ENCODE results near the gene MRPL52. TPM values are rescaled to one million over a fixed set of nuclear protein-coding genes. Genes with fewer than 3 reads are reported as not detected.
"Not testable (repeated sequence)": the region's sequence is repeated elsewhere in the genome, so short reads cannot be mapped to it uniquely, and the experiment has no call there.

The MRPL52 gene
- 189 and 194 TPM in 2 replicates for total RNA-seq

- peak within 1 kb of the TSS; percentile 98 for H3K4me3 Mint-ChIP-seq
- H3K36me3 Mint-ChIP-seq (ENCODE audit: low read depth), result peaks cover 33% of the 10 kb centered on the region
- peak; percentile 96 for DNase-seq
- peaks cover 19% of the 10 kb centered on the region for H3K4me1 Mint-ChIP-seq
- no peaks in the 10 kb centered on the region for H3K27me3 Mint-ChIP-seq
- H3K27ac Mint-ChIP-seq, result peak within 1 kb of the TSS; percentile 95
- intact Hi-C loops (cut with micrococcal nuclease), result loop anchor here (1.0 to 2.0 kb wide), 4 partner anchors 41 to 260 kb away; partner anchors contain the start of genes LRP10, OXA1L and RBM23
- H3K9me3 Mint-ChIP-seq, result peaks cover 5% of the 10 kb centered on the region
Measured at GRCh38 chr14:22829661-22830442, at the start of gene MRPL52. MRPL52 (plus strand) TSS chr14:22829887; CDS start chr14:22829913, 26 bp downstream.

DNA sequence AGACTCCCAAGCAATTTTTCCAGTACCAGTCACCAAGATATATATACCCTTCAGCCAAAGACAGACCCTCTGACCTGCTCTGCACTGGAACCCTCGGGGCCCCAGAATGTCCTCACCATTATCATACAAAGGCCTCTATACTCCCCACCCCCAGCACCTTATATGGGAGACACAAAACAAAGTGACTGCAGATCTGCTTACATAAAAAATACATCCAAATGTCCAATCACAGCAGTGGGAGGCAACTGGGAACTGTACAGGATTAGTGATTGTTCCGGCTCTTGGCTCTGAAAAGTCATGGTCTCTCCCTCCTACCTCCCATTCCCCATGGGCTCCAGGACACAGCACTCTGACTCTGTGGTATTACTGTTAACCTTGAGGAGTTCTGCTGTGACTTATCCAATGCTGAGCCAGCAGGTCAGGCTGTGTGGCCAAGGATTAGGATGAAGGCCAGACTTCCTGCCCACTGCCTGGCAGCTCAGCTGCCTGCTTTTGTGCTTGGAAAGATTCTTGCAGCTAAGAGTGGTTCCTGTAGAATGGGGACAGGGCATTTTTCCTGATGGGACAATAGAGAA, 49.5 kb upstream of the MRPL52 start:
- no peaks in the 10 kb centered on the region for H3K9me3 Mint-ChIP-seq

GRCh38 chr14:22780941-22781300, 48.8 kb upstream of the MRPL52 start:
- Mint-ChIP-seq H3K4me3 (no peak overlapping the region), H3K36me3 (ENCODE audit: low read depth) (no peaks in the 10 kb centered on the region), H3K9me3 (no peaks in the 10 kb centered on the region), H3K27me3 (no peaks in the 10 kb centered on the region), H3K4me1 (no peaks in the 10 kb centered on the region), H3K27ac (no peak overlapping the region)
- DNase-seq, result no peak
- intact Hi-C loops (cut with micrococcal nuclease), result no loop called here

More for the DNA sequence above, 49.5 kb upstream of the MRPL52 start:
- no peak overlapping the region for H3K4me3 Mint-ChIP-seq
- no peaks in the 10 kb centered on the region for H3K4me1 Mint-ChIP-seq
- intact Hi-C loops (cut with micrococcal nuclease), result no loop called here
- H3K36me3 Mint-ChIP-seq (ENCODE audit: low read depth), result peaks cover 3% of the 10 kb centered on the region
- H3K27me3 Mint-ChIP-seq, result no peaks in the 10 kb centered on the region
- DNase-seq, result no peak
- H3K27ac Mint-ChIP-seq, result no peak overlapping the region

GRCh38 chr14:22781301-22781991, 48.2 kb upstream of the MRPL52 start:
- Mint-ChIP-seq H3K36me3 (ENCODE audit: low read depth) (no peaks in the 10 kb centered on the region), H3K4me1 (no peaks in the 10 kb centered on the region), H3K9me3 (no peaks in the 10 kb centered on the region), H3K27ac (no peak overlapping the region), H3K27me3 (no peaks in the 10 kb centered on the region), H3K4me3 (no peak overlapping the region)
- intact Hi-C loops (cut with micrococcal nuclease), result no loop called here
- no peak for DNase-seq

DNA sequence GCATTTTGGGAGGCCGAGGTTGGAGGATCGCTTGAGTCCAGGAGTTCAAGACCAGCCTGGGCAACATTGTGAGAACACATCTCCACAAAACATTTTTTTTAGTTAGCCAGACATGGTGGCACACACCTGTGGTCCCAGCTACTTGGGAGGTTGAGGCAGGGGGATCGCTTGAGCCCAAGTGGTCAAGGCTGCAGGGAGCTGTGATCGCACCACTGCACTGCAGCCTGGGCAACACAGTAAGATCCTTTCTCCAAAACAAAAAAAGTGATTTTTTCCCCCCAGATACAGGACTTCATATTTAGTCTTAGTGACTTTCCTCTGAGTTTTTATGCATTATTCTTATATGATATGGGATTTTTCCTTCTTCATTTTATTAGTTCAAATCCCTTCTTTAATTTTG, 43.0 kb upstream of the MRPL52 start:
- no peak overlapping the region for H3K27ac Mint-ChIP-seq
- intact Hi-C loops (cut with micrococcal nuclease), result no loop called here
- no peak overlapping the region for H3K4me3 Mint-ChIP-seq
- DNase-seq, result no peak
- no peaks in the 10 kb centered on the region for H3K27me3 Mint-ChIP-seq
- no peaks in the 10 kb centered on the region for H3K9me3 Mint-ChIP-seq
- peaks cover 2% of the 10 kb centered on the region for H3K4me1 Mint-ChIP-seq
- no peaks in the 10 kb centered on the region for H3K36me3 Mint-ChIP-seq (ENCODE audit: low read depth)

DNA sequence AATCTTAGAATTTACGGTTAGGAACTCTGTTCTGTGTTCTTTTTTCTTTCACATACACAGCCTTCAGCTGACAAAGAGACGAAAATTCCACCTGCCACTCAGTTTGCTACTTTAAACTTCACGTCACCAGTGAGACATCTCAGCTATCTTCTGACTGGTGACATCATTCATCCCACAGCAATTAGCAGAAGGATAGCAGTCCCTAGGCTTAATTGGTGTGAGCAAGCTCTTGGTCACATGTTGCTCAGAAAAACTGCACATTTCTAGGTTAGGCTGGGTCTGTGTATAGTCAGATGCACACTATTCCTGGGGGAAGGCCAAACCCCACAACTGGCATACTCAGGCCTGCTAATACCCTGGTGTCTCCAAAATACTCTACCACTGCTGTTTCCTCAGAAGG, 38.4 kb upstream of the MRPL52 start:
- Mint-ChIP-seq H3K27me3 (peaks cover 5% of the 10 kb centered on the region), H3K27ac (no peak overlapping the region), H3K4me1 (peaks cover 2% of the 10 kb centered on the region), H3K9me3 (no peaks in the 10 kb centered on the region), H3K4me3 (no peak overlapping the region), H3K36me3 (ENCODE audit: low read depth) (no peaks in the 10 kb centered on the region)
- DNase-seq, result no peak
- intact Hi-C loops (cut with micrococcal nuclease), result no loop called here

DNA sequence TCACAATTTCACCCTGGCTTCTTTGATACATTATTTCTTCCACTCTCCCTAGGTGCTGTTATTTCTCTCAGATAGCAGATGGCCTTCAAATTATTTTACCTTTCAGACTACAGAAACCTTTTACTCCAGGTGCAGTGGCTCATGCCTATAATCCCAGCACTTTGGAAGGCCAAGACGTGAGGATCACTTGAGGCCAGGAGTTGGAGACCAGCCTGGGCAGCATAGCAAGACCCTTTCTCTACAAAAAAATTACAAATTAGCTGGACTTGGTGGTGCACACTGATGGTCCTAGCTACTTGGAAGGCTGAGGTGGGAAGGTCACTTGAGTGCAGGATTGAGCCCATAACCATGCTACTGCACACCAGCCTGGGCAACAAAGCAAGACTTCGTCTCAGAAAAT, 37.5 kb upstream of the MRPL52 start:
- Mint-ChIP-seq H3K36me3 (ENCODE audit: low read depth) (no peaks in the 10 kb centered on the region), H3K27me3 (peaks cover 10% of the 10 kb centered on the region), H3K9me3 (no peaks in the 10 kb centered on the region), H3K4me1 (peaks cover 2% of the 10 kb centered on the region), H3K27ac (no peak overlapping the region), H3K4me3 (no peak overlapping the region)
- intact Hi-C loops (cut with micrococcal nuclease), result no loop called here
- no peak for DNase-seq

- intact Hi-C loops (cut with micrococcal nuclease), result not testable (repeated sequence)
Measured at GRCh38 chr14:22793550-22793949, 36.1 kb upstream of the MRPL52 start.

GRCh38 chr14:22793976-22794375, 35.7 kb upstream of the MRPL52 start:
- no peak for DNase-seq
- peaks cover 19% of the 10 kb centered on the region for H3K27me3 Mint-ChIP-seq
- intact Hi-C loops (cut with micrococcal nuclease), result no loop called here
- no peak overlapping the region for H3K4me3 Mint-ChIP-seq
- no peaks in the 10 kb centered on the region for H3K36me3 Mint-ChIP-seq (ENCODE audit: low read depth)
- H3K4me1 Mint-ChIP-seq, result peaks cover 2% of the 10 kb centered on the region
- no peaks in the 10 kb centered on the region for H3K9me3 Mint-ChIP-seq
- H3K27ac Mint-ChIP-seq, result no peak overlapping the region

More at GRCh38 chr14:22793550-22793949, 36.1 kb upstream of the MRPL52 start:
- not testable (repeated sequence) for H3K4me1 Mint-ChIP-seq; H3K9me3 Mint-ChIP-seq; H3K27ac Mint-ChIP-seq; H3K4me3 Mint-ChIP-seq; H3K36me3 Mint-ChIP-seq (ENCODE audit: low read depth); DNase-seq
- peaks cover 15% of the 10 kb centered on the region for H3K27me3 Mint-ChIP-seq

DNA sequence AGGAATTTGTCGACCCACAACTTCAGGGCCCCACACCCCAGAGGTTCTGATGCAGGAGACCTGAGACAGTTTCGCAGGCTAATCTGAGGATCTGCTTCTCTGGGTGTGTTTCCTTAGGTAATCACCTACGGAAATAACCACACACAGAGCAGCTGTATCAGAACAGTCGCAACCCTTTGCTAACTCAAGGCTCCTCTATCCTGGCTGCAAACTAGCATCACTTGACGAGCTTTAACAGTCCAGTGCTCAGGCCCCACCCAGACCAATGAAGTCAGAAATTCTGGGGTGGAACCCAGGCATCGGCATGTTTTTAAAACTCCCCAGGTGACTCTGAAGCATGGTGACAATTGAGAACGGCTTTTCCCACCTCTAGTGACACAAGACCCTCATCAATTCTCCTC, 35.1 kb upstream of the MRPL52 start:
- no peaks in the 10 kb centered on the region for H3K9me3 Mint-ChIP-seq
- no peak for DNase-seq
- H3K27ac Mint-ChIP-seq, result no peak overlapping the region
- intact Hi-C loops (cut with micrococcal nuclease), result no loop called here
- no peak overlapping the region for H3K4me3 Mint-ChIP-seq
- no peaks in the 10 kb centered on the region for H3K36me3 Mint-ChIP-seq (ENCODE audit: low read depth)
- H3K27me3 Mint-ChIP-seq, result peaks cover 22% of the 10 kb centered on the region
- peaks cover 2% of the 10 kb centered on the region for H3K4me1 Mint-ChIP-seq

DNA sequence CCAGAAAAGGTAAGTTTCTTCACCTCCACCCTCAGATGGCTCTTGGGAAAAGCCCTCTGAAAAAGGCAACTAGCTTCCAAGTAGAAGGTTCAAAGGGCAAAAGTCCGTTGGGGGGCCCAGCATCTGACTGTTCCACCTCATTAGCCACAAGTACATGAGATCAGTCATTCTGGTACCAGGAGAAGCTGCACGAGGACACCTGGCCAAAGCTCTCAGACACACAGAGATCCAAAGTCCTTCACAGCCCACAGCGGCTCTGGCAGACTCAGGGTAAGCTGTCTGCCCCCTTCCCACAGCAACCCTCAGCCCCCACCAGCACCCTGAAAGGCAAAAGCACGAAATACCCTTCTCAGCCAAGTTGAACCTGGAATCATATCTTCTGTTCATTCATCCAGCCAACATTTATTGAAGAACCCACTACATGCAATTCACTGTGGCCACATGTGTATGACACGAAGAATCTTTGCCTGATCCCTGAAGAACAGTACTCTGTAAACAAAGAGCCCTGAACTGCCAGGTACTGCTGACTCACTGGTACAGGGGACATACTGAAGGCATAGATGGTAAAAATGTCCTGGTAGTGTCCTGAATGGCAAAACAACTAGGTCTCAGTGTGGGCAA, 33.5 kb upstream of the MRPL52 start:
- Mint-ChIP-seq H3K27ac (no peak overlapping the region), H3K36me3 (ENCODE audit: low read depth) (no peaks in the 10 kb centered on the region), H3K4me3 (no peak overlapping the region), H3K9me3 (no peaks in the 10 kb centered on the region), H3K27me3 (peaks cover 26% of the 10 kb centered on the region), H3K4me1 (no peaks in the 10 kb centered on the region)
- DNase-seq, result no peak
- intact Hi-C loops (cut with micrococcal nuclease), result no loop called here

- Mint-ChIP-seq H3K9me3 (no peaks in the 10 kb centered on the region), H3K4me1 (no peaks in the 10 kb centered on the region), H3K27me3 (peaks cover 27% of the 10 kb centered on the region), H3K27ac (no peak overlapping the region), H3K36me3 (ENCODE audit: low read depth) (no peaks in the 10 kb centered on the region), H3K4me3 (no peak overlapping the region)
- no peak for DNase-seq
- intact Hi-C loops (cut with micrococcal nuclease), result no loop called here
Measured at GRCh38 chr14:22797017-22797917, 32.4 kb upstream of the MRPL52 start.

DNA sequence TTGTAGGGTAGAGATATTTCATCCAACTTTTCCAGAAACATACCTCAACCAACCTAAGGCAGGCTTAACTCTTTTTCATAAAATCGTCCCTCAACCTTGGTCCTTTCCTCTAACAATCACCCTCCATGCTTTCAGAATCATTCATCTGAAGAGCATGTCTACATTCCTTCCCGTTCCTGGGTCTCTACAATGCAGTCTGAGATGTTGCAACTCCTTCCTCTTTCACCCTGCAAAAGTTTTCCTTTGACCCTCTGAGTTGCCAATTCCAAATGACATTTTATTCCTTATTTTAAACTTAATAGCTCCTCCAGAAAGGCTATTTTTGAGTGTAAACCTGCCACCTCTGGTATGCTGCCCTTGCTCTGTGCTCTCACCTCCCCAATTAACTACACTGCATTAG, 31.2 kb upstream of the MRPL52 start:
- no peak overlapping the region for H3K4me3 Mint-ChIP-seq
- H3K4me1 Mint-ChIP-seq, result no peaks in the 10 kb centered on the region
- intact Hi-C loops (cut with micrococcal nuclease), result no loop called here
- peaks cover 37% of the 10 kb centered on the region for H3K27me3 Mint-ChIP-seq
- no peaks in the 10 kb centered on the region for H3K9me3 Mint-ChIP-seq
- H3K36me3 Mint-ChIP-seq (ENCODE audit: low read depth), result no peaks in the 10 kb centered on the region
- DNase-seq, result no peak
- no peak overlapping the region for H3K27ac Mint-ChIP-seq
